Activated CD8-positive, alpha-beta memory T cell treated with anti-CD3 and anti-CD28 coated beads for 48 hours (primary cell): ENCODE measurements around the gene MAGEA12.
"Not testable (repeated sequence)": the region's sequence is repeated elsewhere in the genome, so short reads cannot be mapped to it uniquely, and the experiment has no call there.

Experiments used
- DNase-seq, 3 experiments: peaks; one replicate each; pipeline ENCODE4 v3.0.0-alpha.2; 2020; ENCODE audit warnings: low read depth in 2 of 3, low spot score in 2 of 3

MAGEA12 gene

GRCh38 chrX:152733261-152733975 lies at the start of gene MAGEA12, which contains the start of gene CSAG1:
Gene MAGEA12 (plus strand): TSS chrX:152733757. CDS start chrX:152736162, 2,405 bp downstream.
Gene CSAG1 (minus strand): TSS chrX:152733721. CDS start chrX:152732460, 1,261 bp downstream.
- no peak for DNase-seq

- DNase-seq: not testable (repeated sequence)
Observed at GRCh38 chrX:152697952-152698931, 35.3 kb upstream of the MAGEA12 start, which contains the start of gene MAGEA3. Gene MAGEA3 (plus strand): TSS chrX:152698794. CDS start chrX:152700833, 2,039 bp downstream.

- DNase-seq: not testable (repeated sequence)
Observed at GRCh38 chrX:152700390-152700789, 33.2 kb upstream of the MAGEA12 start.

GRCh38 chrX:152706500-152706899 lies 27.1 kb upstream of the MAGEA12 start:
- DNase-seq: not testable (repeated sequence)

GRCh38 chrX:152709173-152709572 lies 24.4 kb upstream of the MAGEA12 start, which contains the start of gene CSAG2:
Gene CSAG2 (minus strand): TSS chrX:152709273. CDS start chrX:152709112, 161 bp downstream.
- DNase-seq: not testable (repeated sequence)

GRCh38 chrX:152713195-152713594 lies 20.4 kb upstream of the MAGEA12 start:
- not testable (repeated sequence) for DNase-seq

- DNase-seq: not testable (repeated sequence)
Observed at GRCh38 chrX:152713815-152714787, 19.5 kb upstream of the MAGEA12 start, which contains the start of gene MAGEA2B. Gene MAGEA2B (plus strand): TSS chrX:152714628. CDS start chrX:152717107, 2,479 bp downstream.

GRCh38 chrX:152725409-152725808 lies 8.1 kb upstream of the MAGEA12 start:
- no peak for DNase-seq

GRCh38 chrX:152734143-152734858 lies 744 bp downstream of the MAGEA12 start:
- not testable (repeated sequence) for DNase-seq

GRCh38 chrX:152735101-152735500 lies 1.5 kb downstream of the MAGEA12 start:
- DNase-seq: no peak

GRCh38 chrX:152735860-152736511 lies 2.4 kb downstream of the MAGEA12 start:
- no peak for DNase-seq

- not testable (repeated sequence) for DNase-seq
Observed at GRCh38 chrX:152736528-152736927, 3.0 kb downstream of the MAGEA12 start.

GRCh38 chrX:152738560-152738959 lies 5.0 kb downstream of the MAGEA12 start:
- no peak for DNase-seq

- DNase-seq: not testable (repeated sequence)
Observed at GRCh38 chrX:152753686-152754650, 20.4 kb downstream of the MAGEA12 start, which contains the start of gene MAGEA2. Gene MAGEA2 (minus strand): TSS chrX:152753842. CDS start chrX:152751363, 2,479 bp downstream.

- DNase-seq: not testable (repeated sequence)
Observed at GRCh38 chrX:152754871-152755270, 21.3 kb downstream of the MAGEA12 start.

- DNase-seq: not testable (repeated sequence)
Observed at GRCh38 chrX:152758918-152759317, 25.4 kb downstream of the MAGEA12 start, which contains the start of gene CSAG3. Gene CSAG3 (plus strand): TSS chrX:152759218.

GRCh38 chrX:152759544-152759943 lies 26.0 kb downstream of the MAGEA12 start:
- not testable (repeated sequence) for DNase-seq
